Tibial nerve (tissue), 4 donors: ENCODE data around the gene THG1L. TPM values are rescaled to one million over a fixed set of nuclear protein-coding genes. Genes with fewer than 3 reads are reported as not detected.

ENCODE experiments used
- DNase-seq, 2 donors: peaks; one replicate each; pipeline ENCODE4 v3.0.0-alpha.2; 2019; ENCODE audit warnings: low spot score in 2 of 2
- H3K27ac ChIP-seq, 4 donors: fragments of 200-600 bp; sonication (generic) in 3 of 4; one replicate each; pipeline ENCODE4 v1.5.1; 2017 to 2019; ENCODE audit warnings: mild to moderate bottlenecking in 1 of 4
- H3K27me3 ChIP-seq, 2 donors: fragments of 200-600 bp; sonication (generic) in 1 of 2; one replicate each; pipeline versions ENCODE4 v1.5.1 to v1.6.0; 2017 to 2019
- H3K36me3 ChIP-seq, 3 donors: fragments of 200-600 bp; sonication (generic); one replicate each; pipeline ENCODE4 v1.5.1; 2018 to 2019
- H3K4me1 ChIP-seq, 4 donors: fragments of 200-600 bp; sonication (generic) in 3 of 4; one replicate each; pipeline ENCODE4 v1.5.1; 2017 to 2019
- H3K4me3 ChIP-seq, 4 donors: fragments of 200-600 bp; sonication (generic) in 3 of 4; one replicate each; pipeline ENCODE4 v1.5.1; 2017 to 2019; ENCODE audit warnings: mild to moderate bottlenecking in 1 of 4, moderate library complexity in 1 of 4
- H3K9me3 ChIP-seq, 4 donors: fragments of 200-600 bp; sonication (generic) in 3 of 4; one replicate each; pipeline ENCODE4 v1.5.1; 2017 to 2019
- CTCF ChIP-seq, 5 experiments: fragments of 200-600 bp in 3 of 5; fragments of 450-650 bp in 2 of 5; sonication (generic) in 3 of 5; IDR thresholded peaks; one replicate each; pipeline ENCODE4 v1.5.1; 2016 to 2019; ENCODE audit warnings: antibody characterized with exemption in 5 of 5, mild to moderate bottlenecking in 3 of 5, moderate library complexity in 2 of 5
- EP300 ChIP-seq, 2 donors: sonication (generic); formaldehyde crosslinking; IDR thresholded peaks; one replicate each; pipeline ENCODE4 v1.6.1; 2017; ENCODE audit warnings: antibody characterized with exemption in 2 of 2, mild to moderate bottlenecking in 1 of 2
- POLR2A ChIP-seq, 2 donors: fragments of 450-650 bp; IDR thresholded peaks; one replicate each; pipeline ENCODE4 v1.6.1; 2017; ENCODE audit warnings: antibody characterized with exemption in 2 of 2, mild to moderate bottlenecking in 2 of 2, moderate library complexity in 2 of 2
- WGBS, 2 donors: methylation state at CpG; one replicate each; pipeline ENCODE4 v1.1.5; 2018; 5-methylcytosine and 5-hydroxymethylcytosine counted together
- small RNA-seq: library from RNA; depleted of rRNA; stranded (forward); fragments of <200 nt; gene quantifications from one replicate; pipeline ENCODE3, GENCODE V24; 2016
- total RNA-seq, 4 donors: library from RNA; depleted of rRNA; stranded (reverse); fragments of >200 nt; gene quantifications; one replicate each; pipeline ENCODE4 v1.1.0, GENCODE V29; 2016

Gene THG1L
- total RNA-seq, 4 donors from 2014 or later = 4.9 to 11.5 (median 9.2) TPM

GRCh38 chr5:157772127-157772526, 40.9 kb downstream of the THG1L start:
- Histone ChIP-seq H3K4me3 (no peak overlapping the region), H3K36me3 (no peaks in the 10 kb centered on the region), H3K9me3 (peaks cover 0 to 6% (median 0%) of the 10 kb centered on the region in 4 donors), H3K27ac (no peak overlapping the region), H3K4me1 (peaks cover 0 to 6% (median 0%) of the 10 kb centered on the region in 4 donors), H3K27me3 (no peaks in the 10 kb centered on the region)
- no peak for TF ChIP-seq EP300 (IDR thresholded peaks at IDR 0.05)
- no peak for TF ChIP-seq POLR2A (IDR thresholded peaks at IDR 0.05)
- TF ChIP-seq CTCF (IDR thresholded peaks at IDR 0.05) = no peak
- 82% methylated on average over 10 of the region's 10 CpGs for WGBS, 2 donors
- DNase-seq = no peak

- no peak overlapping the region for H3K4me3 ChIP-seq
- no peaks in the 10 kb centered on the region for H3K9me3 ChIP-seq
- DNase-seq = no peak
- H3K36me3 ChIP-seq = no peaks in the 10 kb centered on the region
- WGBS, 2 donors = 60 to 65% methylated on average over 8 of the region's 8 CpGs
- H3K27ac ChIP-seq = no peak overlapping the region
- H3K27me3 ChIP-seq = no peaks in the 10 kb centered on the region
- TF ChIP-seq CTCF (IDR thresholded peaks at IDR 0.05) (no peak), POLR2A (IDR thresholded peaks at IDR 0.05) (no peak)
- no peaks in the 10 kb centered on the region for H3K4me1 ChIP-seq
Measured at GRCh38 chr5:157778121-157778805, 47.0 kb downstream of the THG1L start.

- 86 to 88% methylated on average over 6 of the region's 6 CpGs for WGBS, 2 donors
- Histone ChIP-seq H3K4me3 (no peak overlapping the region), H3K27ac (no peak overlapping the region), H3K4me1 (no peaks in the 10 kb centered on the region), H3K9me3 (no peaks in the 10 kb centered on the region), H3K36me3 (peaks cover 0 to 6% (median 0%) of the 10 kb centered on the region in 3 donors), H3K27me3 (no peaks in the 10 kb centered on the region)
- TF ChIP-seq EP300 (IDR thresholded peaks at IDR 0.05) = no peak
- no peak for TF ChIP-seq CTCF (IDR thresholded peaks at IDR 0.05)
- no peak for TF ChIP-seq POLR2A (IDR thresholded peaks at IDR 0.05)
- no peak for DNase-seq
Measured at GRCh38 chr5:157779221-157779620, 48.0 kb downstream of the THG1L start.

- no peaks in the 10 kb centered on the region for H3K4me1 ChIP-seq
- 85 to 91% methylated on average over 3 of the region's 3 CpGs for WGBS, 2 donors
- H3K4me3 ChIP-seq = no peak overlapping the region
- TF ChIP-seq POLR2A (IDR thresholded peaks at IDR 0.05) (no peak), CTCF (IDR thresholded peaks at IDR 0.05) (no peak), EP300 (IDR thresholded peaks at IDR 0.05) (no peak)
- no peaks in the 10 kb centered on the region for H3K27me3 ChIP-seq
- no peaks in the 10 kb centered on the region for H3K9me3 ChIP-seq
- H3K36me3 ChIP-seq = peaks cover 0 to 49% (median 0%) of the 10 kb centered on the region in 3 donors
- no peak overlapping the region for H3K27ac ChIP-seq
- no peak for DNase-seq
Measured at GRCh38 chr5:157785801-157786200, 54.6 kb downstream of the THG1L start.

Small RNA genes lying within 50 kb of the gene (small RNA-seq; reads per million reads assigned to genes)
- gene AC026407.1 = not detected

Other genes starting within 250 kb of the THG1L start
- 10 to 100 TPM in 2 of 4 donors, 1 to 10 TPM in 2; 7.2 to 13.2 (median 9.5) TPM for gene ADAM19, start 155.6 kb upstream of the THG1L start, total RNA-seq
- gene SOX30, start 79.0 kb upstream of the THG1L start, total RNA-seq = under 1 TPM in 1 of 4 donors, not detected in 3; 0.20 TPM
- gene C5orf52, start 59.9 kb upstream of the THG1L start, total RNA-seq = not detected
- gene LSM11, start 12.3 kb downstream of the THG1L start, total RNA-seq = 1 to 10 TPM; 2.1 to 4.2 (median 3.6) TPM
- 10 to 100 TPM; 48.3 to 84.6 (median 61.7) TPM for gene CLINT1, start 127.7 kb downstream of the THG1L start, total RNA-seq